NCI-H2171 (cell line): ENCODE measurements around the gene SMIM29.
A peak's percentile ranks its signal among the peaks of the same experiment; 100 is the strongest.

Source experiments
- DNase-seq: peaks from one replicate; lab custom pipeline; 2025; lab: John Stamatoyannopoulos, UW

The SMIM29 gene

DNA sequence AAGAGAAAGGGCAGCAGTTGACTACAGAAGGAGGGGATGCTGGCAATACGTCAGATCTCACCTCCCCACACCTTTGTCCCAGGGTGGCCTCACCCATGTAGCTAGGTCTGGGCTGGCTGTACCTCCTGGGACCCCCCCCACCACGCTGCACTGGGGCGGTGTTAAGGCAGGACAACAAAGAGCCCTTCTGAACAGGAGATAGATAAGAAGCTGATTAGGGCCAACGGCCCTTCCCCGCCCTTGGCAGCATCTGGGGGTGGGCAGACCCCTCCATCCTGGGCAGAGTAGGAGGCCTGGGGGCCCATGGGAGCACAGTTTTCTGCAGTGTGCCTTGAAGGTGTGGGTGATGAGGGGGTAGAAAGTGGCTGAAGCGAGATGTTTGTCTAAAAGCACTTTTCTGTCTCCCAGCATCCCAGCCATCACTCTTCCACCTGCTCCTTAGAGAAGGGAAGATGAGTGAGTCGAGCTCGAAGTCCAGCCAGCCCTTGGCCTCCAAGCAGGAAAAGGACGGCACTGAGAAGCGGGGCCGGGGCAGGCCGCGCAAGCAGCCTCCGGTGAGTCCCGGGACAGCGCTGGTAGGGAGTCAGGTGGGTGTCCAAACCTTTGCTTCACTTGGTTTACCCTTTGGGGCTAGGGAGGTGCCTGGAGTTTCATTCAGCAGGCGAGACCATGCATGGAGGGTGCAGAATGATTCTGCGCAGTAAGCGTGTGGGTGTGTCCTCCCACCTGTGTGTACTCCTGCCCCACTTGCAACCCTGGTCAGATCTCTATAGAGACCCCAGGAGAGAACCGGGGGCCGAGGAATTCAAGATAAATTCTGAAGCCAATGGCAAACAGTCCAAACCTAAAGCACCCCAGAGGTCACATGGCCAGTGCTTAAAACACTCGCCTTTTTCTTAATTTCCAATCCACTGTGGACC is 8.2 kb downstream of the SMIM29 start:
- DNase-seq, result no peak

DNA sequence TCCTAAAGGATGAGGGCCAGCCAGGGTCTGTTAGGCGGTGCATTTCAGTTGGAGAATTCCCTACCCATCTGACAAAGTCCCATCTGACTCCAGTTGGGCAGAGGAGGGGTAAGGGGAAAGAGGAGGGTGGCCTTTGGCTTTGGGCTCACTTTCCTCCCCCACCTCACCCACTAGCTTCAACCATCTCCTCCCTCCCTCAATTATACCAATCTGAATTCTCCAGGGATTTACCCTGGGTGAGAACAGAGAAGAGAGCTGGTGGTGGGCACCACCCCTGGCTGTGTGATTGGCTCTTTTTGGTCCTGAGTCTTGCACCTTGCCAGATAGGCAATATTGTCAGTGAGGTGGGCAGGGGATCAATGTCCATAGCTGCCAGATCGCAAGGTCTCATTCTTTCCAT is 8.9 kb downstream of the SMIM29 start:
- DNase-seq, result no peak

- no peak for DNase-seq
Measured at GRCh38 chr6:34239500-34239825, 9.3 kb downstream of the SMIM29 start.

- no peak for DNase-seq
Measured at GRCh38 chr6:34238585-34239499, 10.0 kb downstream of the SMIM29 start.

- DNase-seq, result peak; percentile 57
Measured at GRCh38 chr6:34237722-34238584, 10.9 kb downstream of the SMIM29 start.

DNA sequence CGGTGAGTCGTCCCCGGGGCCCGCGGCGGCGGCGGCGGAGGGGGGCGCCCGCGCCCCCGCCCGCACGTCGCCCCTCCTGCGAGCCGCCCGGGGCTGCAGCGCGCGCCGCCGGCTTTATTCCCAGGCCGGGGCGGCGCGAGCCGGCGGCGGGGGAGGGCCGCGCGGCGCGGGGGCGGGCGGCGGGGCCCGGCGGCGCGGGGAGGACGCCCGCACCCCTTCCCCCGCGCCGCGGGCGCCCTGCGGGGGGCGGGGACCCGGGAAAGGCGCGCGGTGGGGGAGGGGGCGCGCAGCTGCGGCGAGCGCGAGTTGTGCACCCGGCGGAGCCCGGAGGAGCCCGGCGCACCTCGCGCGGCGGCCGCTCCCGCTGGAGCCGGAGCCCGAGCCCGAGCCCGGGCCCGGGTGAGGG is 11.5 kb downstream of the SMIM29 start:
- peak; percentile 38 for DNase-seq

- peak; percentile 94 for DNase-seq
Measured at GRCh38 chr6:34236443-34237315, 12.1 kb downstream of the SMIM29 start, which contains the start of gene HMGA1. Gene HMGA1, plus strand, starts transcription at chr6:34236873. Its CDS starts 3,908 bp downstream, at chr6:34240781.

GRCh38 chr6:34236131-34236442 is 12.7 kb downstream of the SMIM29 start:
- no peak for DNase-seq

- DNase-seq, result no peak
Measured at GRCh38 chr6:34235307-34236130, 13.3 kb downstream of the SMIM29 start.

DNA sequence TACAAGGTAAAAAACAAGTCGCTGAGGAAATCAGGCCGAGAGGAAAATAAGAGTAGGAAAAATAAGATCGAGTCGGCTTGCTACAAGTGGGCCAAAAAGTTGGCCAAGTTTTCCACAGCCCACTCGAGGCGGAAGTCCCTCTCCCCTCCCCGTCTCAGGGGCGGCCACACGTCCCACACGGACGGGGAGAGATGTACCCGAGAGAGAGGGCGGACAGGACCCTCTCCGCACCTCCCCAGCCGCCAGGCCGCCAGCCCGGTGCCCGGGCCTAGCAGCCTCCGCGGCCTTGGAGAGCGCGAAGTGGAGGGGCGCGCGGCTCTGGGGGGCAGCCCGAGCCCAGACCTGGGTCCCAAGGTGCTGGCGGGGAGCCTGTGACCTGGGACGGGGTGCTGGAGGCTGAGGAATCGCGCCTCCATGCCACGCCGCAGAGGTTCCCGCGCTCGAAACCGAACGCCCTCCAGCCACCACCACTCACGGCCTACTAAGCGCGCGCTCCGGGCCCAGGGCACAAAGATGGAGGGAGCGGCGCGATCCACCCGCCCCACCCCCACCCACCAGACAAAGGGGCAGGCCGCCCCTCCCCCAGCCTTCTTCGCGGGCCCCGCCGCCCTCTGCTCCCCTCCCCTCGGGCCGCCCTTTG is 14.0 kb downstream of the SMIM29 start:
- DNase-seq, result no peak

- DNase-seq, result no peak
Measured at GRCh38 chr6:34233867-34234266, 14.9 kb downstream of the SMIM29 start.

DNA sequence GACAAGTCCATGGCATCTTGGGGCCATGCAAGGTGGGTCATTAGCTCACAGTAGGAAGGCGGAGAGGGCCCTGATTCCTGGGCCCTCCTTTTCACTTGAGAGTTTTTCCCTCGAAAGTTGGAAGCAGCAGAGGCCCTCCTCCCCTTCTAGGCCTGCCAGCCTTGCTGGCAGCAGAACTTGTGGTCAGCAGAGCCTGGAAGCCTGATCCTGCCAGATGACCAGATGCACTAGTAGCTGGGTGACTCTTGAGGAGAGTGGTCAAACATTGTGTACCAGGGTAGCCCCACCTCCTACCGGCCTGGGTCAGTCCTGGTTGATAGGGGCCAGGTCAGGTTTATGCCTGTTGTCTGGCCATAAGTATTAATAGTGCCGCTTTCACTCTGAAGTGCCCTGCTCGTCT is 15.9 kb downstream of the SMIM29 start:
- no peak for DNase-seq

DNA sequence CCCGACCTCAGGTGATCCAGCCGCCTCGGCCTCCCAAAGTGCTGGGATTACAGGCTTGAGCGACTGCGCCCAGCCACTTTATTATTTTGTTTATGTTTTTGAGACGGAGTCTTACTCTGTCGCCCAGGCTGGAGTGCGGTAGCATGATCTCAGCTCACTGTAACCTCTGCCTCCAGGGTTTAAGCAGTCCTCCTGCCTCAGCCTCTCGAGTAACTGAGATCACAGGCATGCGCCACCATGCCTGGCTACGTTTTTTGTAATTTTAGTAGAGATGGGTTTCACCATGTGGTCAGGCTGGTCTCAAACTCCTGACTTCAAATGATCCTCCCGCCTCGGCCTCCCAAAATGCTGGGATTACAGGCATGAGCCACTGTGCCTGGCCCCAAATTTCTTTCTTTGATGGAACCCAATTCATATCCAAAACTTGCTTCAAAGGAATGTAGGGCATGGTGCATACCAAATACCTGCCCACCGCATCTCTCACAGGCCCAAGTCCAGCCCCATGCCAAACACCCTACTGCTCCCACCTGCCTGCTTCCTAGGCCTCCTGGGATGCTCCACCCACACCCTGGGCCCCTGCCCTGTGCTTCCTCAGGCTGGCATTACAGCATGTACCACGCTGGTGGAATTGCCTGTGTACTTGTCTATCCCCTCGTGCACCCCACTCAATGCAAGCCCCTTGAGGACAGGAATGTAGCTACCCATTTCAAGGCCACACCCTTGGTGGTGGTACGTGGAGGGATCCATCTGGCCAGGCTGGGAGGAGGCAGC is 17.1 kb downstream of the SMIM29 start:
- no peak for DNase-seq

- no peak for DNase-seq
Measured at GRCh38 chr6:34230653-34231371, 18.0 kb downstream of the SMIM29 start.

DNA sequence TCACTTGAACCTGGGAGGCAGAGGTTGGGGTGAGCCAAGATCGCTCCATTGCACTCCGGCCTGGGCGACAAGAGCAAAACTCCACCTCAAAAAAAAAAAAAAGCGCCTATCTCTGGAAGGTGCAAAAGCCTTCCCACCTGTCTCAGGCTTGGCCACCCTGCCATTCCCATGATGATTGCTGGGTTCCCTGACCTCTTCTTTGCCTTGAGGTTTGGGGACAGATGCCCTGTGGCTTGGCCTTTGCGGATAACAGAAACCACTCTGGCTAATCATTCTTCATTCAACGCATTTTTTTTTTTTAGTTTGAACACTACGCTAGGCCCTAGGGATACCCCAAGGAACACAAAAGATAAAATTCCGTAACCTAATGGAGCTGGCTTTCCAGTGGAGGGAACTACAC is 18.9 kb downstream of the SMIM29 start:
- DNase-seq, result no peak

DNA sequence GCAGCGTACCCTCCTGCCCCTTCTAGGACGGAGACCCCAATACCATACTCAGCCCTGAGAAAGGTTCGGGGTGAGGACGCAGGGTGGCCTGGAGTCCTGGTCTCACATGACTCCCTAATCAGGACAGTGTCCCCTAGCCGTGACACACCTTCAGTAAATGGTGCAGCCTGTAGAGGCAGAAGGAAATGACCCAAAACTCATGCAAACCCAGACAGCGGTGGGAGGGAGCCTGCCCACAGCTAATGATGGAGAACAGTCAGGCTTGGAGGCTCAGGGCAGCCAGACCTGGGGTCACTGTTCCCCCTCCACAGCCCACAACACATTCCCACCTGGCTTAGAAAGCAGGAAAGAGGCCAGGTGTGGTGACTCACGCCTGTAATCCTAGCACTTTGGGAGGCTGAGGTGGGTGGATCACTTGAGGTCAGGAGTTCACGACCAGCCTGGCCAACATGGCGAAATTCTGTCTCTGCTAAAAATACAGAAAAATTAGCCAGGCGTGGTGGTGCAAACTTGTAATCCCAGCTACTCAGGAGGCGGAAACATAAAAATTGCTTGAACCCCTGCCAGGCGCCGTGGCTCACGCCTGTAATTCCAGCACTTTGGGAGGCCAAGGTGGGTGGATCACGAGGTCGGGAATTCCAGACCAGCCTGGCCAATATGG is 20.9 kb downstream of the SMIM29 start:
- no peak for DNase-seq

- no peak for DNase-seq
Measured at GRCh38 chr6:34226731-34227586, 21.8 kb downstream of the SMIM29 start.
